GM12878 (cell line): ENCODE measurements around the gene FANCL.
"Not testable (repeated sequence)": the region's sequence is repeated elsewhere in the genome, so short reads cannot be mapped to it uniquely, and the experiment has no call there.

ENCODE experiments used
- SUPT20H ChIP-seq: IDR thresholded peaks from 2 replicates; pipeline ENCODE4 v1.6.1; 2011; ENCODE audit warnings: low read depth, mild to moderate bottlenecking, low read length, moderate library complexity, borderline replicate concordance; ENCODE audit not compliant: control insufficient read depth
- SUZ12 ChIP-seq: fragments of 200-600 bp; sonication (generic); IDR thresholded peaks from one replicate; pipeline ENCODE4 v1.6.1; 2018; ENCODE audit warnings: antibody characterized with exemption, mild to moderate bottlenecking; ENCODE audit not compliant: unreplicated experiment
- TF ChIP-seq, protein P1 (sequence below), 3 experiments: IDR thresholded peaks in 2 of 3; conservative IDR thresholded peaks in 1 of 3; 2 replicates each; pipeline ENCODE4 v1.5.1; 2011; ENCODE audit warnings: low read depth in 3 of 3, low read length in 3 of 3, mild to moderate bottlenecking in 3 of 3, control low read depth in 2 of 3, moderate library complexity in 2 of 3, inconsistent platforms in 1 of 3, mixed read lengths in 1 of 3; ENCODE audit not compliant: control insufficient read depth in 2 of 3, insufficient read depth in 1 of 3; ENCODE audit errors: extremely low read depth in 1 of 3
- TF ChIP-seq, protein P2 (sequence below): fragments of 450-650 bp; IDR thresholded peaks from 2 replicates; pipeline ENCODE4 v1.6.1; 2018; ENCODE audit warnings: borderline replicate concordance, mild to moderate bottlenecking; ENCODE audit not compliant: partially characterized antibody

DNA sequence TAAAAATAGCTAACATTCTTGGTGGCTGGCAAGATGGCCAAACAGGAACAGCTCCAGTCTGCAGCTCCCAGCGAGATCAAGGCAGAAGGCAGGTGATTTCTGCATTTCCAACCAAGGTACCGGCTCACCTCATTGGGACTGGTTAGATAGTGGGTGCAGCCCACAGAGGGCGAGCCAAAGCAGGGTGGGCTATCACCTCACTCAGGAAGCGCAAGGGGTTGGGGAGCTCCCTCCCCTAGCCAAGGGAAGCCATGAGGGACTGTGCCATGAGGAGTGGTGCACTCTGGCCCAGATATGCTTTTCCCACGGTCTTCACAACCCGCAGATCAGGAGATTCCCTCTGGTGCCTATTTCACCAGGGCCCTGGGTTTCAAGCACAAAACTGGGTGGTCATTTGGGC, 73.0 kb downstream of the FANCL start:
- TF ChIP-seq SUZ12, SUPT20H: not testable (repeated sequence)
- TF ChIP-seq, protein P1, sequence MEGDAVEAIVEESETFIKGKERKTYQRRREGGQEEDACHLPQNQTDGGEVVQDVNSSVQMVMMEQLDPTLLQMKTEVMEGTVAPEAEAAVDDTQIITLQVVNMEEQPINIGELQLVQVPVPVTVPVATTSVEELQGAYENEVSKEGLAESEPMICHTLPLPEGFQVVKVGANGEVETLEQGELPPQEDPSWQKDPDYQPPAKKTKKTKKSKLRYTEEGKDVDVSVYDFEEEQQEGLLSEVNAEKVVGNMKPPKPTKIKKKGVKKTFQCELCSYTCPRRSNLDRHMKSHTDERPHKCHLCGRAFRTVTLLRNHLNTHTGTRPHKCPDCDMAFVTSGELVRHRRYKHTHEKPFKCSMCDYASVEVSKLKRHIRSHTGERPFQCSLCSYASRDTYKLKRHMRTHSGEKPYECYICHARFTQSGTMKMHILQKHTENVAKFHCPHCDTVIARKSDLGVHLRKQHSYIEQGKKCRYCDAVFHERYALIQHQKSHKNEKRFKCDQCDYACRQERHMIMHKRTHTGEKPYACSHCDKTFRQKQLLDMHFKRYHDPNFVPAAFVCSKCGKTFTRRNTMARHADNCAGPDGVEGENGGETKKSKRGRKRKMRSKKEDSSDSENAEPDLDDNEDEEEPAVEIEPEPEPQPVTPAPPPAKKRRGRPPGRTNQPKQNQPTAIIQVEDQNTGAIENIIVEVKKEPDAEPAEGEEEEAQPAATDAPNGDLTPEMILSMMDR (IDR thresholded peaks at IDR 0.05 in 2 of 3, conservative IDR thresholded peaks at IDR 0.05 in 1 of 3; ENCODE audit: control insufficient read depth in 2 of 3, extremely low read depth in 1 of 3, insufficient read depth in 1 of 3, low read depth in 3 of 3, low read length in 3 of 3) = not testable (repeated sequence)
- TF ChIP-seq, protein P2, sequence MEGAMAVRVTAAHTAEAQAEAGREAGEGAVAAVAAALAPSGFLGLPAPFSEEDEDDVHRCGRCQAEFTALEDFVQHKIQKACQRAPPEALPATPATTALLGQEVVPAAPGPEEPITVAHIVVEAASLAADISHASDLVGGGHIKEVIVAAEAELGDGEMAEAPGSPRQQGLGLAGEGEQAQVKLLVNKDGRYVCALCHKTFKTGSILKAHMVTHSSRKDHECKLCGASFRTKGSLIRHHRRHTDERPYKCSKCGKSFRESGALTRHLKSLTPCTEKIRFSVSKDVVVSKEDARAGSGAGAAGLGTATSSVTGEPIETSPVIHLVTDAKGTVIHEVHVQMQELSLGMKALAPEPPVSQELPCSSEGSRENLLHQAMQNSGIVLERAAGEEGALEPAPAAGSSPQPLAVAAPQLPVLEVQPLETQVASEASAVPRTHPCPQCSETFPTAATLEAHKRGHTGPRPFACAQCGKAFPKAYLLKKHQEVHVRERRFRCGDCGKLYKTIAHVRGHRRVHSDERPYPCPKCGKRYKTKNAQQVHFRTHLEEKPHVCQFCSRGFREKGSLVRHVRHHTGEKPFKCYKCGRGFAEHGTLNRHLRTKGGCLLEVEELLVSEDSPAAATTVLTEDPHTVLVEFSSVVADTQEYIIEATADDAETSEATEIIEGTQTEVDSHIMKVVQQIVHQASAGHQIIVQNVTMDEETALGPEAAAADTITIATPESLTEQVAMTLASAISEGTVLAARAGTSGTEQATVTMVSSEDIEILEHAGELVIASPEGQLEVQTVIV = not testable (repeated sequence)
